HG02870 (cell line): ENCODE measurements around the gene GALR3.
"Not testable (repeated sequence)": the region's sequence is repeated elsewhere in the genome, so short reads cannot be mapped to it uniquely, and the experiment has no call there.

Source experiments
- ATAC-seq: cut with Tn5 transposase; IDR thresholded peaks from one replicate; pipeline ENCODE4 v1.9.1; 2021; ENCODE audit warnings: mild to moderate bottlenecking, moderate library complexity; ENCODE audit not compliant: unreplicated experiment

Gene GALR3, protein sequence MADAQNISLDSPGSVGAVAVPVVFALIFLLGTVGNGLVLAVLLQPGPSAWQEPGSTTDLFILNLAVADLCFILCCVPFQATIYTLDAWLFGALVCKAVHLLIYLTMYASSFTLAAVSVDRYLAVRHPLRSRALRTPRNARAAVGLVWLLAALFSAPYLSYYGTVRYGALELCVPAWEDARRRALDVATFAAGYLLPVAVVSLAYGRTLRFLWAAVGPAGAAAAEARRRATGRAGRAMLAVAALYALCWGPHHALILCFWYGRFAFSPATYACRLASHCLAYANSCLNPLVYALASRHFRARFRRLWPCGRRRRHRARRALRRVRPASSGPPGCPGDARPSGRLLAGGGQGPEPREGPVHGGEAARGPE

DNA sequence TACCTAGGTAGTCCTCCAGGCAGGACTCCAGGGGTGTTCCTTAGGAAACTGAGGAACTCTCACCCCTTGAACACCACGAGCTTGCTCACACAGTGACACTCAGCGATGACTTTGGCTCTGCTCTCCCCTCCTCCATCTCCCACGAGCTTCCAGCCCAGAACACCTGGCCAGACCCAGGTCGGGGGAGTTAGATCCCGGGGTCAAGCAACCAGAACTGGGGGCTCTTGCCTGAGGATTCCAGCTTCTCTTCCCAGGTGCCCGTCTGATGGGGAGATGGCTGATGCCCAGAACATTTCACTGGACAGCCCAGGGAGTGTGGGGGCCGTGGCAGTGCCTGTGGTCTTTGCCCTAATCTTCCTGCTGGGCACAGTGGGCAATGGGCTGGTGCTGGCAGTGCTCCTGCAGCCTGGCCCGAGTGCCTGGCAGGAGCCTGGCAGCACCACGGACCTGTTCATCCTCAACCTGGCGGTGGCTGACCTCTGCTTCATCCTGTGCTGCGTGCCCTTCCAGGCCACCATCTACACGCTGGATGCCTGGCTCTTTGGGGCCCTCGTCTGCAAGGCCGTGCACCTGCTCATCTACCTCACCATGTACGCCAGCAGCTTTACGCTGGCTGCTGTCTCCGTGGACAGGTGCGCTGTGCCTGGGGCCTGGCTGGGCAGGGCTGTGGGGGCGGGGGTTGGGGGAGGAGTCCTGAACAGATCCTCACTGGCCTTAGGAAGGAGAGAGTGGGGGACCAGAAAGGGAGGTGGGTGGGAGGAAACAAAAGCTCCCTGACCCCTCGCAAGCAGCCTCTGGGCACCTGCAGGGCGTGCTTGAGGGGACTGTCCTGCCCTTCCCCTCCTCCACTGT is at the start of gene GALR3:
Gene GALR3 (plus strand): TSS at position 249 of the 852 bp plus-strand sequence. CDS start 25 bp downstream, at position 274.
- no peak for ATAC-seq

DNA sequence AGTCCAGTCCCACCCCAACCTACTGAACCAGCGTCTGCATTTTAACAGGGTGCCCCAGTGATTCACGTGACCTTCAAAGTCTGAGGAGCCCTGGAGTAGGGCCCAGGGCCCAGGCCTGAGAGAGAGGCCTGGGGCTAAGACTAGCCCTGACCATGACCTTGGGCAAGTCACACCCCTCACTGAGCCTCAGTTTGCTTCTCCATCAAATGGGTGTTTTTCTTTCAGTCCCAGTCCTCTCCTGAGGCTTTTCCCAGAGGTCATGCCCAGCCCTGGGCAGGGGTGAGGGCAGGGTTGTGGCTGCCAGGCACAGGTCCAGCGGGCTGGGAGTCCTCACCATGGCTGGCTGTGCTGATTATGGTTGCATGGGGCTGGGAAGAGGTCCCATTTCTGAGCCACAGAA is 48.5 kb upstream of the GALR3 start:
- ATAC-seq, result no peak

DNA sequence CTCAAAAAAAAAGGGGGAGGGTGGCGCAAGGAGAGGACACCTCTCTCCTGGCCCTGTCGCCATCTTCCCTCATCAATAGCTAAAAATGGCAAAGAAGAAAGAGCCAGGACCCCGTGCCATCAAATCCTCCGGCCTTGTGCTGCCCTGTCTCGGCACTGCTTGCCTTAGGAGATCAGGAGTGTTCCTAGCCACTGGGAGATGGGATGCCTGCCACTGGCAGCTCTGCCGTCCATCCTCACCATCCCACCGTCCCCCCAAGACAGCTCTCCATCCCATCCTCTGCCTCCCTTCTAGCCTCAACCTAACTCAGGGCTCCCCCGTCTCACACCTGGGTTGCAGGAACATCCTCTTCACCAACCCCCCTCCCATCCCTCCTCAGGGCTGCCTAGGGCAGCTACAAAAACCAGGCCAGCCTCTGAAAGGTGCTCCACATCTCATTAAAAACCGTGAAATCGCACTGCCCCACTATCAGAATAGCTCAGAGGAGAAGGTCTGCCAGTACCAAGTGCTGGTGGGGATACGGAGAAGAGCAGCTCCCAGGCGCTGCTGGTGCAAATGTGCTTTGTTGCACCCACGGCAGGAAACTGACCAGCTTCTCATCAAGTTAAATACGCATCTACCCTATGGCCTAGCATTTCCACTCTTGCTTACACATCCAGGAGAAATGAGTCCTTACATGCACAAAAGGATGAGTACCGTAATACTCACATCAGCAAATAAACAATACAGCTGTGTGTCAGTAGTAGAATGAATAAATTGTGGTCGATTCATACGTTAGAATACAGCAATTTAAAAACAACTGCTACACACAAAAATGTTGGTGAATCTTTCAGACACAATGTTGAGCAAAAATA is 47.2 kb upstream of the GALR3 start:
- no peak for ATAC-seq

DNA sequence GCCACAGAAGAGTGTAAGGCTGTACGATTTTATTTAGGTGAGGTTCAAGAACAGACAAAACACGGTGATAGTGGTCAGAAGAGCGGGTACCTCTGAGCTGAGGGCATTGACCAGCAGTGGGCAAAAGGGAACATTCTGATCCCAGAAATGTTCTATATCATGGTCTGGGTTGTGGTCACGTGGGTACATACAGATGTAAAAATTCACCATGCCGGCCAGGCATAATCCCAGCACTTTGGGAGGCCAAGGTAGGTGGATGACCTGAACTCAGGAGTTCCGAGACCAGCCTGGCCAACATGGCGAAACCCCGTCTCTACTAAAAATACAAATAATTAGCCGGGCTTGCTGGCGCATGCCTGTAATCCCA is 46.6 kb upstream of the GALR3 start:
- ATAC-seq, result no peak

DNA sequence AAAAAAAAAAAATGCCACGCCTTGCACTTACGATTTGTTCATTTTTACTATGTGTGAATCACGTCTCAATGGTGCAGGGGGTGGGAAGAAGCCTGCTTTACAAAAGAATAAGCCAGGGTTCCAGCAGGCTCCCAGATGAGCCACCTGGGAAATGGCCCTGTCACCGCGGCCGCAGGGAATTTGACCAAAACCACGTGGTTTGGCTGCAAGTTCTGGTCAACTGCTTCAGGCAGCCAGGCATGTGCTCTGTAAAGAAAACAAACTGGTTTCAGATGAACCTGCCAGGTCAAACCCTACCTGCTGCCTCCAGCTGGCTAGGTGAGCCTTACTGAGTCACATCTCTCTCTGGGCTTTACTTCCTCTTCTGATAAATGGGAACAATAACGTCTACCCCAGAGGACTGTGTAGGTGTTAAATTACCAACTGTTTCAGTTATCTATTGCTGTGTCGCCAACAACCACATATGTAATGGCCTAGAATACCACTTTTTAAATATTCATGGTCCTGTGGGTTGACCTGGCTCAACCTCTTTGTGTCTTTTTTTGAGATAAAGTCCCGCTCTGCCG is 46.0 kb upstream of the GALR3 start:
- ATAC-seq, result no peak

DNA sequence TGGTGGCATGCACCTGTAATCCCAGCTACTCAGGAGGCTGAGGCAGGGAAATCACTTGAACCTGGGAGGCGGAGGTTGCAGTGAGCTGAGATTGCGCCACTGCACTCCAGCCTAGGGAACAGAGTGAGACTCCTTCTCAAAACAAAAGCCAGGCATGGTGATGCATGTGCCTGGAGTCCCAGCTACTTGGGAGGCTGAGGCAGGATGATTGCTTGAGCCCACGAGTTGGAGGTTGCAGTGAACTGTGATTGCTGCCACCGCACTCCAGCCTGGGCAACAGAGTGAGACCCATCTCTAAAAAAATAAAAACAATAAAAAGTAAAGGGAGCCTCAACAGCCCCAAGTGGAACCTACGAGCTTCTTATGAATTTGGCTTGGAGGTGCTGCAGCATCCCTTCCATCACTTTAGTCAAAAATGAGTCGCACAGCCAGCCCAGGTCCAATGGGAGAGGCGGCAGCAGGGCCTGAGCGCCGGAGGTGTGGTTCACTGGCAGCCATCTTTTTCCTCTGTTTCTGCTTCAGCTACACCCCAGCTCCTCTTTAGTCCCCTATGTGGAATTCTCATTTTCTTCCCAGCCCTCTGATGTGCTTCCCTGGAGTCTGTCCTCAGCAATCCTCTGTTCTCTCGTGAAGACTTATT is 44.7 kb upstream of the GALR3 start:
- no peak for ATAC-seq

DNA sequence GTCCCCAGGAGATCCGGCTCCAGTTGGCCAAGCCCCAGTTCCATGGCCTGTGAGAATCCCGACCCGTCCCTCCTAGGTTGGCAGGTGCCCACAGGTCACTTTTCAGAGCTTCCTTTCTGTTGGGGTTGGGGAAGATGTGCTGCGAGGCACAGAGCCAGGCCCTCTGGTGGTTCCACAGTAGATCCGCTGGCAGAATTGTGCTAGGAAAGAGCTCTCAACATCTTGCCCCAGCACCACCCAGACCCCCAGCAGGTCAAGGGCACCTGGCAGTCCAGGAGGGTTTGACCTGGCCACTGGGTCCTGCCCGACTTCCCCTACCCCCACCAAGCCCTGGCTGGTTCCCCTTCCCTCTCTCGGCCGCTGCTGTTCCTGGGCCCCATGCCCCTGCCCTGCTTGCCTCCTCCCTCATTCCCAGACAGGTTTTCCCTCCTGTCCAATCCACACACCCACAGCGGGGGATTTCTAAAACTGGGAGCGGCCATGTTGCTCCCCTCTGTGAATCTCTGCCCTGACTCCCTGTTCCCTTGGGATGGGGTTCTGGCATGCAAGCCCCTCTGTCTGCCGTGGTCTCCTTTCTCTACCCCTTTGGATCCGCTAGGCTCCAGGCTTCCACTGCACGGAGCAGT is 41.6 kb upstream of the GALR3 start:
- ATAC-seq, result no peak

DNA sequence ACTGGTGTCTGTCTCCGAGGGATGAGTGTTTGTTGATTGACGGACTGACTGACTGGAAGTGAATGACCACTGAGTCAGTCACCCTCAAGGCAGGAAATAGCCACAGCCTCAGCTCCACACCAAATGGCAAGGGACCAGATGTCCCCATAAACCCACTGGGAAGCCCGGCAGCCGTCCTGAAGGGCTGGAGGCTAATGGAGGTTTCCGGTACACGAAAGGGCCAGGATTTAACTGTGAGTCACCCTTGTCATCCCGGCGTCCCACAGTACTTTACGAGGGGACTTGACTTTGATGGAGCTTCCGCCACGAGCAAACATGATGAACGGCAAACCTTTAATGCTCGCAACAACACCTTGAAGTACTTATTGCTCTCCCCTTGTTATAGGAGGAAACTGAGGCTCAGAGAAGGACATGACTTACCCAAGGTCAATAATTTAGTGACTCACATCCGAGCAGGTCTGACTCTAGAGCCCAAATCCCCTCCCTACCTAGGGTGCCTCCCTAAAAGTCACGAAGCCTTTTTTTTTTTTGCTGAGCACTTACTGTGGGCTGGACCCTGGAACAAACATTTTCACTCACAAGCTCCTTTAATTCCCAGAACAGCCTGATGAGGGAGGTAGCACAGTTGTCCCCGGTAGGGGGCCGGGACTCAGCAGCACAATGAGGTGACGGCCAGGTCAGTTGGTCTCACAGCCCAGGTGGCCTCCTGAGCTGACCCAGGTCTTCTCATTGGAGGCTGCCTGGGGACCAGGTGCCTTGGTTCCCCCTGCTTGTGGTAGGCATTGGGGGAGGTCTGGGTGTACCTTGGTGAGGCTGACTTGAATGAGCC is 40.6 kb upstream of the GALR3 start:
- ATAC-seq, result no peak

DNA sequence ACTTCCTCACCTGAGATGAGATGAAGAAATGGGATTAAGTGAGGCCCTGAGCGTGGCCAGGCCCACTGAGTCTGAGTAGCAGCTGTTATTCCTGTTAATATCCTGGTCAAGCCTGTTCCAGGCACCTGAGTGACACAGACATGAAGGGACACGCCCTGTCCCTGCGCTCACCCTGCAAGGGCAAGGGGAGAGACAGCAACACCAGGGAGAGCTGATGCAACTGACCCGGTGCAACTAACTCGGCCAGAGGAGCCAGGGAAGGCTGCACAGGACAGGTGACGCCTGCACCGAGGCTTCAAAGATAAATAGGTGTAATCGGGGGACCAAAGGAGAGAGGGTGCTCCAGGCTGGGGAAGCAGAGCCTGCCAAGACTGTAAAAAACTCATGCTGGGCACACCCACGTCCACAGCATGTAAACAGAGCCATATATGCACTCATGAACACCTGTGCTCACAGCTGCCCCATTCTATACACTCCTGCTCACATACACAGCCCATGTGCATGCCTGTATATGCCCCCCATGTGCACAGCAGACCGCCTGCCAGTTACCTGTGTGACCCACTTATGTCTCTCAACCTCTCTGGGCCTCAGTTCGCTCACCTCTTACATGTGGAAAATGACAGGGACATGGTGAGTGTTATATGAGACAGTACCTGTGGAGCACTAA is 38.2 kb upstream of the GALR3 start:
- no peak for ATAC-seq

DNA sequence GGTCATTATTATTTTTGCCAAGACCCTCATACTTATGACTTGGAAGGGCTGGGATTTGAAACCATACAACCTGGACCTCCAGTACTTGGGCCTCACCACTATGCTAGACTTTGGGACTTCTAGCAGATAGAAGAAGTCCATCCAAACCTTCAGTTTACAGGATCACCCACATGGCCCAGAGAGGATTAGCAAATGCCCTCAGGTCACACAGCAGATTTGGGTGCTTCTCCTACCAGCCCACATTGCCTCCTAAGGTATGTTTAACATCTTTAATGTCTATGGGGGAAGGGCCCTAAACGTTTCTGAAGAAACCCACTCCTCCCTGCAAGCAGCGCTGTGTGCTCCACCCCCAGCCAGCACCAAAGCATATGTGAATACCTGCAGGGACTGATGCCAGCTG is 32.9 kb upstream of the GALR3 start:
- ATAC-seq, result no peak

DNA sequence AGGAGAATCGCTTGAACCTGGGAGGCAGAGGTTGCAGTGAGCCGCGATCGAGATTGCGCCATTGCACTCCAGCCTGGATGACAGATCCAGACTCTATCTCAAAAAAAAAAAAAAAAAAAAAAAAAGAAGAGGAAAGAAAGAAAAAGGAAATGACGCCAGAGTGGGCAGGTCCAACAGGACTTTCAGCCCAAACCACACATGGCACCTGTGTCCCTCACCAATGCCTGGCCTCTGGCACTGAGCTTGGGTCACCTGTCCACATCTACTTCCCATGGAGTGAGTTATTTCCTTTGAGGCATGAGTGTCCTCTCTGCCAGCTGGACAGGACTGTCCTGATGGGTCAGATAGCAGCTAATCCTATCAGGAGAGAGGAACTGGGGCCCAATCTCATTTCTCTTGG is 30.7 kb upstream of the GALR3 start:
- ATAC-seq, result no peak

DNA sequence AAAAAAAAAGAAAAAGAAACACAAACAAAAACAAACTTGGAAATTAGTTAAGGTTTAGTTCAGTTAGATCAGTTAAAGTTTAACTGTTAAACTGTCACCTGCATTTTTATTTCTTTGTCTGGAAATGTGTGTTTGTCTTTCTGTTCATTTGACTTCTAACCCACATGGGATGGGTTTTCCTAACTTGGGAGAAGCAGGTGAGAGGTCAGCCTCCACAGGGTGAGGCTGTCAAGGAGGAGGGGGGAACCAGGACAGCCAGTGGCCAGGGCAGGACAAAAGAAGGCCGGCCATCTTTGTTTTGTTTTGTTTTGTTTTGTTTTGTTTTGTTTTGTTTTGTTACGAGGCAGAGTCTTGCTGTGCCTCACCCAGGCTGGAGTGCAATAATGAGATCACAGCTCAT is 28.8 kb upstream of the GALR3 start:
- ATAC-seq, result no peak

DNA sequence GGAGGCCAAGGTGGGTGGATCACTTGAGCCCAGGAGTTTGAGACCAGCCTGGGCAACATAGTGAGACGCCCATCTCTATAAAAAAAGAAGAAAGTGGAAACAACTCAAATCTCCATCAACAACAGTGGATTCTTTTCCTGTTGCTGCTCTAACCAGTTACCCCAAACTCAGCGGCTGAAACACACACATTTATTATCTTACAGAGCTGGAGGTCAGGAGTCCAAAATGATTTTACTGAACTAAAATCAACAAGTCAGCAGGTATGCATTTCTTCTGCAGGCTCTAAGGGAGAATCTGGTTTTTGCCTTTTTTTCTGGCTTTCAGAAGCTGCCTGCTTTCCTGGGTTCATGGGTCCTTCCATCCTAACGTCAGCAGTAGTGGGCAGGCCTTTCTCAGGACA is 27.1 kb upstream of the GALR3 start:
- no peak for ATAC-seq

DNA sequence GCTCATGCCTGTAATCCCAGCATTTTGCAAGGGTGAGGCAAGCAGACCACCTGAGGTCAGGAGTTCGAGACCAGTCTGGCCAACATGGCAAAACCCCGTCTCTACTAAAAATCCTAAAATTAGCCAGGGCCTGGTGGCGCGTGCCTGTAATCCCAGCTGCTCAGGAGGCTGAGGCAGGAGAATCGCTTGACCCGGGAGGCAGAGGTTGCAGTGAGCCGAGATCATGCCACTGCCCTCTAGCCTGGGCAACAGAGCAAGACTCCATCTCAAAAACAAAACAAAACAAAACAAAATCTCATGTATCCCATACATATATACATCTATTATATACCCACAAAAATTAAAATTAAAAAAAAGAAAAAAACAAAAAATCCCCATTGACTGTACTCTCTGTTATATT is 25.9 kb upstream of the GALR3 start:
- not testable (repeated sequence) for ATAC-seq

DNA sequence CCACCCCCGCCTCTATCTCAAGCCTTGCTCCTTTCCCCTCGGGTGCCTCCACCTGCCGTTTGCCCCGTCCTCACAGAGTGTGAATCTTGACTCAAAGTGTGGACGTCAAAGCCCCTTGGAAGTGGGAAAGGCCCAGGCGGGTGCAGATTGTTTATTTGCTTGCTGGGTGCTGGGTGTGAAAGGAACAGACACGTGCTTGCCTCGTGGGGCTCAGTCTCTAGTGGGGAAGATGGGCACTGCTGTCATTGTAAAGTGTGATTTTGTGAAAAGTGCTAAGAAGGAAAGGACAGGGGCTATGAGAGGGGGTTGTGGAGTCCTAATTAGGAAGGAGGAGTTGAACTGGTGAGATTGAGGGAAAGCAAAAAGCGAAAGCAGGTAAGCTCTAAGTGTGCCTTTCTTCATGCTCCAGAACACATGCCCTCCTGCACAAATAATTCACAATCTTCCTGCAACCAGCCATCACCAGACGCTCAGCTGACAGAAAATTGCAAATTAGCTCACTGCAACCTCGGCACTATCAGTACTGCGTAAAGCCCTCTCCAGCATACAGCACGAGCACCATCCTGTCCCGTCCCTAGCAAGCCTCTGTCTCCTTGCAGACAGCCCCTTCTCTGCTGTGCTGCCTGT is 25.2 kb upstream of the GALR3 start:
- ATAC-seq, result no peak

DNA sequence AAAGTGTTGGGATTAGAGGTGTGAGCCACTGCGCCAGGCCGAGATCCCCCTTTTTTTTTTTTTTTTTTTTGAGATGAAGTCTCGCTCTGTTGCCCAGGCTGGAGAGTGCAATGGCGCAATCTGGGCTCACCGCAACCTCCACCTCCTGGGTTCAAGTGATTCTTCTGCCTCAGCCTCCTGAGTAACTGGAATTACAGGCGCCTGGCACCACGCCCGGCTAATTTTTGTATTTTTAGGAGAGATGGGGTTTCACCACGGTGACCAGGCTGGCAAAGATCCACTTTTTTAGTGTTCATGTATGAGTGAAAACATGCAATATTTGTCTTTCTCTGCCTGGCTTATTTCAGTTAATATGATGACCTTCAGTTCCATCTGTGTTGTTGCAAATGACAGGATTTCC is 23.2 kb upstream of the GALR3 start:
- ATAC-seq, result not testable (repeated sequence)

DNA sequence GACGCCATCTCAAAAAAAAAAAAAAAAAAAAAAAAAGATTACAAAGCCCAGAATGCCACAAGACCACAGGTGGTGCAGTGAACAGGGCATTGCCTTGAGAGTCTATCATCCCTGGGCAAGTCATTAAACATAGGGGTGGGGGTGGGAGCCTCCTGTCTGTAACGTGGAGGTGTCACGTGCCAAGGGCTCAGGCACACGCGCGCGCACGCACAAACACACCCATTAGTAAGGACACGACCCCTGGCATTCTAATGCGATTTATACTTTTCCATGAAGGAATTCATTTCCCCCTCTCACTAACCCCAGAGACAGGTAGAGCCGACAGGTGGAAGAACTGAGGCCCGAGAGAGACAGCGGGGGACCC is 21.3 kb upstream of the GALR3 start:
- ATAC-seq, result no peak
